Endothelial cell (in vitro differentiated cells): ENCODE data around the gene CORO2B. TPM values are rescaled to one million over a fixed set of nuclear protein-coding genes. Genes with fewer than 3 reads are reported as not detected.

ENCODE experiments used
- DNase-seq: peaks from one replicate; pipeline ENCODE4 v3.0.0; 2021; ENCODE audit warnings: low spot score
- H3K27ac Mint-ChIP-seq: one replicate; pipeline ENCODE4 v1.8.0; 2021; ENCODE audit warnings: mixed read lengths, inconsistent platforms; ENCODE audit not compliant: unreplicated experiment
- H3K27me3 Mint-ChIP-seq: one replicate; pipeline ENCODE4 v1.8.0; 2021; ENCODE audit warnings: mild to moderate bottlenecking, moderate library complexity, mixed read lengths, inconsistent platforms; ENCODE audit not compliant: unreplicated experiment
- H3K36me3 Mint-ChIP-seq: one replicate; pipeline ENCODE4 v1.8.0; 2021; ENCODE audit warnings: mild to moderate bottlenecking, low read depth, mixed read lengths, inconsistent platforms; ENCODE audit not compliant: unreplicated experiment
- H3K4me1 Mint-ChIP-seq: one replicate; pipeline ENCODE4 v1.8.0; 2021; ENCODE audit warnings: mild to moderate bottlenecking, mixed read lengths, inconsistent platforms; ENCODE audit not compliant: unreplicated experiment
- H3K4me3 Mint-ChIP-seq: one replicate; pipeline ENCODE4 v1.8.0; 2021; ENCODE audit warnings: mild to moderate bottlenecking, mixed read lengths, inconsistent platforms; ENCODE audit not compliant: unreplicated experiment
- H3K9me3 Mint-ChIP-seq: one replicate; pipeline ENCODE4 v1.8.0; 2021; ENCODE audit warnings: mixed read lengths, inconsistent platforms; ENCODE audit not compliant: unreplicated experiment
- CTCF ChIP-seq: fragments of 200-600 bp; sonication (generic); IDR thresholded peaks from one replicate; pipeline ENCODE4 v1.5.0; 2021; ENCODE audit warnings: antibody characterized with exemption; ENCODE audit not compliant: unreplicated experiment
- long read RNA-seq: library from polyadenylated mRNA; unstranded; transcript quantifications from one replicate; pipeline ENCODE4 v2.0.0, GENCODE V29; 2020; ENCODE audit not compliant: unreplicated experiment
- total RNA-seq: library from RNA; stranded (reverse); fragmentation: NEBNext Ultra II Directional; extraction: Animal tissue kit (Norgen Biotek cat#: 25700); gene quantifications from one replicate; pipeline ENCODE4 v1.2.1, GENCODE V29; 2021; ENCODE audit not compliant: unreplicated experiment

CORO2B gene
- 71.7 TPM for total RNA-seq
- long read RNA-seq, partial matches to known transcripts: 5 of 8 reads
- long read RNA-seq, other reads (novel, unspliced or antisense): 2 of 8 reads

GRCh38 chr15:68578980-68579935, at the start of gene CORO2B:
TSS of gene CORO2B (plus strand) at chr15:68578993. CDS start at chr15:68579263, 270 bp downstream.
- Mint-ChIP-seq H3K27ac (peak within 1 kb of the TSS; percentile 91), H3K36me3 (peaks cover 3% of the 10 kb centered on the region), H3K9me3 (no peaks in the 10 kb centered on the region), H3K27me3 (peaks cover 19% of the 10 kb centered on the region), H3K4me1 (peaks cover 50% of the 10 kb centered on the region), H3K4me3 (peak within 1 kb of the TSS; percentile 97)
- TF ChIP-seq CTCF: no peak
- peak; percentile 67 for DNase-seq

- Mint-ChIP-seq H3K9me3 (no peaks in the 10 kb centered on the region), H3K4me1 (peaks cover 12% of the 10 kb centered on the region), H3K4me3 (no peak overlapping the region), H3K36me3 (no peaks in the 10 kb centered on the region), H3K27ac (no peak overlapping the region), H3K27me3 (peaks cover 6% of the 10 kb centered on the region)
- TF ChIP-seq CTCF: no peak
- DNase-seq: no peak
These were observed 47.2 kb upstream of the CORO2B start for GRCh38 chr15:68531387-68532179.

GRCh38 chr15:68536331-68537095, 42.3 kb upstream of the CORO2B start:
- Mint-ChIP-seq H3K4me3 (no peak overlapping the region), H3K27ac (no peak overlapping the region), H3K4me1 (no peaks in the 10 kb centered on the region), H3K27me3 (no peaks in the 10 kb centered on the region), H3K36me3 (no peaks in the 10 kb centered on the region), H3K9me3 (no peaks in the 10 kb centered on the region)
- TF ChIP-seq CTCF: no peak
- DNase-seq: no peak

GRCh38 chr15:68537097-68537496, 41.7 kb upstream of the CORO2B start:
- Mint-ChIP-seq H3K36me3 (no peaks in the 10 kb centered on the region), H3K27ac (no peak overlapping the region), H3K4me3 (no peak overlapping the region), H3K4me1 (no peaks in the 10 kb centered on the region), H3K9me3 (no peaks in the 10 kb centered on the region), H3K27me3 (no peaks in the 10 kb centered on the region)
- DNase-seq: no peak
- TF ChIP-seq CTCF: no peak
